Dendritic cell treated with granulocyte-macrophage colony-stimulating factor and Interleukin-4, amounts not matched to agents 40 ng/mL and 50 ng/mL, for 4 days (primary cell): ENCODE measurements around the gene SEL1L.
A peak's percentile ranks its signal among the peaks of the same experiment; 100 is the strongest.
"Not testable (repeated sequence)": the region's sequence is repeated elsewhere in the genome, so short reads cannot be mapped to it uniquely, and the experiment has no call there.

ENCODE experiments used
- H3K27ac Mint-ChIP-seq: one replicate; pipeline ENCODE4 v1.8.0; 2022; ENCODE audit warnings: mild to moderate bottlenecking, mixed read lengths
- H3K27me3 Mint-ChIP-seq: one replicate; pipeline ENCODE4 v1.8.0; 2022; ENCODE audit warnings: mild to moderate bottlenecking, mixed read lengths
- H3K36me3 Mint-ChIP-seq: one replicate; pipeline ENCODE4 v1.8.0; 2022; ENCODE audit warnings: low read depth, mixed read lengths
- H3K4me1 Mint-ChIP-seq: one replicate; pipeline ENCODE4 v1.8.0; 2022; ENCODE audit warnings: low read depth, mixed read lengths
- H3K4me3 Mint-ChIP-seq: one replicate; pipeline ENCODE4 v1.8.0; 2022; ENCODE audit warnings: mild to moderate bottlenecking, moderate library complexity, mixed read lengths
- H3K9me3 Mint-ChIP-seq: one replicate; pipeline ENCODE4 v1.8.0; 2022; ENCODE audit warnings: mixed read lengths
- intact Hi-C: fragments of 100-400 bp; cut with micrococcal nuclease; formaldehyde crosslinking; loops from one replicate; pipeline ENCODE4 v1.15.0; 2022

Gene SEL1L

GRCh38 chr14:81476816-81477215, 56.8 kb downstream of the SEL1L start:
- H3K4me3 Mint-ChIP-seq, result no peak overlapping the region
- no peaks in the 10 kb centered on the region for H3K27me3 Mint-ChIP-seq
- H3K36me3 Mint-ChIP-seq, result peaks cover 88% of the 10 kb centered on the region
- intact Hi-C loops, result no loop called here
- no peak overlapping the region for H3K27ac Mint-ChIP-seq
- H3K4me1 Mint-ChIP-seq, result peaks cover 13% of the 10 kb centered on the region
- H3K9me3 Mint-ChIP-seq, result no peaks in the 10 kb centered on the region

GRCh38 chr14:81474685-81475324, 58.8 kb downstream of the SEL1L start:
- intact Hi-C loops, result no loop called here

GRCh38 chr14:81474148-81474492, 59.5 kb downstream of the SEL1L start:
- no peak overlapping the region for H3K27ac Mint-ChIP-seq
- no peaks in the 10 kb centered on the region for H3K9me3 Mint-ChIP-seq
- H3K4me1 Mint-ChIP-seq, result peaks cover 22% of the 10 kb centered on the region
- H3K4me3 Mint-ChIP-seq, result no peak overlapping the region
- no peaks in the 10 kb centered on the region for H3K27me3 Mint-ChIP-seq
- peaks cover 61% of the 10 kb centered on the region for H3K36me3 Mint-ChIP-seq
- intact Hi-C loops, result no loop called here

More at GRCh38 chr14:81474685-81475324, 58.8 kb downstream of the SEL1L start:
- Mint-ChIP-seq H3K36me3 (peaks cover 68% of the 10 kb centered on the region), H3K4me1 (peaks cover 21% of the 10 kb centered on the region), H3K4me3 (no peak overlapping the region), H3K9me3 (no peaks in the 10 kb centered on the region), H3K27me3 (no peaks in the 10 kb centered on the region), H3K27ac (no peak overlapping the region)

GRCh38 chr14:81473456-81474147, 60.1 kb downstream of the SEL1L start:
- peaks cover 22% of the 10 kb centered on the region for H3K4me1 Mint-ChIP-seq
- no peak overlapping the region for H3K4me3 Mint-ChIP-seq

GRCh38 chr14:81472096-81472800, 61.4 kb downstream of the SEL1L start:
- Mint-ChIP-seq H3K4me3 (no peak overlapping the region), H3K4me1 (peaks cover 22% of the 10 kb centered on the region), H3K27me3 (no peaks in the 10 kb centered on the region), H3K9me3 (no peaks in the 10 kb centered on the region), H3K36me3 (peaks cover 42% of the 10 kb centered on the region), H3K27ac (no peak overlapping the region)
- intact Hi-C loops, result no loop called here

More at GRCh38 chr14:81473456-81474147, 60.1 kb downstream of the SEL1L start:
- intact Hi-C loops, result no loop called here
- Mint-ChIP-seq H3K9me3 (no peaks in the 10 kb centered on the region), H3K27ac (no peak overlapping the region), H3K36me3 (peaks cover 56% of the 10 kb centered on the region), H3K27me3 (no peaks in the 10 kb centered on the region)

- intact Hi-C loops, result no loop called here
- H3K9me3 Mint-ChIP-seq, result no peaks in the 10 kb centered on the region
- peaks cover 31% of the 10 kb centered on the region for H3K36me3 Mint-ChIP-seq
- H3K27ac Mint-ChIP-seq, result no peak overlapping the region
- H3K4me3 Mint-ChIP-seq, result no peak overlapping the region
- no peaks in the 10 kb centered on the region for H3K27me3 Mint-ChIP-seq
- peaks cover 22% of the 10 kb centered on the region for H3K4me1 Mint-ChIP-seq
Observed at GRCh38 chr14:81471062-81471461, 62.6 kb downstream of the SEL1L start.

- intact Hi-C loops, H3K27ac Mint-ChIP-seq, H3K27me3 Mint-ChIP-seq, H3K9me3 Mint-ChIP-seq, H3K4me3 Mint-ChIP-seq: not testable (repeated sequence)
- H3K4me1 Mint-ChIP-seq, result peaks cover 22% of the 10 kb centered on the region
- H3K36me3 Mint-ChIP-seq, result peaks cover 26% of the 10 kb centered on the region
Observed at GRCh38 chr14:81470557-81470826, 63.2 kb downstream of the SEL1L start.

GRCh38 chr14:81466854-81467253, 66.8 kb downstream of the SEL1L start:
- Mint-ChIP-seq H3K4me1 (peaks cover 9% of the 10 kb centered on the region), H3K4me3 (no peak overlapping the region), H3K9me3 (no peaks in the 10 kb centered on the region), H3K27ac (no peak overlapping the region), H3K27me3 (peaks cover 3% of the 10 kb centered on the region), H3K36me3 (no peaks in the 10 kb centered on the region)
- intact Hi-C loops, result no loop called here

- H3K4me1 Mint-ChIP-seq, result peaks cover 9% of the 10 kb centered on the region
- intact Hi-C loops, result no loop called here
- peaks cover 3% of the 10 kb centered on the region for H3K27me3 Mint-ChIP-seq
- H3K9me3 Mint-ChIP-seq, result no peaks in the 10 kb centered on the region
- H3K4me3 Mint-ChIP-seq, result no peak overlapping the region
- no peaks in the 10 kb centered on the region for H3K36me3 Mint-ChIP-seq
- H3K27ac Mint-ChIP-seq, result no peak overlapping the region
Observed at GRCh38 chr14:81465507-81466228, 68.0 kb downstream of the SEL1L start.

GRCh38 chr14:81465003-81465392, 68.7 kb downstream of the SEL1L start:
- H3K9me3 Mint-ChIP-seq, H3K27me3 Mint-ChIP-seq, intact Hi-C loops, H3K4me1 Mint-ChIP-seq, H3K36me3 Mint-ChIP-seq: not testable (repeated sequence)
- Mint-ChIP-seq H3K27ac (peak overlapping the region; percentile 67), H3K4me3 (peak overlapping the region; percentile 57)

- Mint-ChIP-seq H3K36me3 (no peaks in the 10 kb centered on the region), H3K27ac (peak overlapping the region; percentile 67), H3K27me3 (peaks cover 3% of the 10 kb centered on the region), H3K9me3 (no peaks in the 10 kb centered on the region), H3K4me3 (peak overlapping the region; percentile 57), H3K4me1 (peaks cover 7% of the 10 kb centered on the region)
- intact Hi-C loops, result loop anchor here (1.0 to 5.0 kb wide), 2 partner anchors 195 to 507 kb away; partner anchors contain the start of gene TSHR
Observed at GRCh38 chr14:81464253-81465002, 69.2 kb downstream of the SEL1L start.

GRCh38 chr14:81462356-81462755, 71.3 kb downstream of the SEL1L start:
- H3K27ac Mint-ChIP-seq, H3K4me3 Mint-ChIP-seq, H3K9me3 Mint-ChIP-seq, H3K27me3 Mint-ChIP-seq, H3K36me3 Mint-ChIP-seq: not testable (repeated sequence)
- intact Hi-C loops, result loop anchor here (5.0 kb wide), 1 partner anchor 505 kb away; the partner anchor contains the start of gene TSHR
- H3K4me1 Mint-ChIP-seq, result peaks cover 10% of the 10 kb centered on the region

- Mint-ChIP-seq H3K4me1 (peaks cover 16% of the 10 kb centered on the region), H3K36me3 (no peaks in the 10 kb centered on the region), H3K27ac (peak overlapping the region; percentile 69), H3K27me3 (peaks cover 3% of the 10 kb centered on the region), H3K4me3 (no peak overlapping the region), H3K9me3 (no peaks in the 10 kb centered on the region)
- intact Hi-C loops, result loop anchor here (5.0 kb wide), 1 partner anchor 503 kb away; the partner anchor contains the start of gene TSHR
Observed at GRCh38 chr14:81459912-81460311, 73.7 kb downstream of the SEL1L start.
